Panc1 (cell line): ENCODE measurements around the gene CFAP157. TPM values are rescaled to one million over a fixed set of nuclear protein-coding genes. Genes with fewer than 3 reads are reported as not detected.

ENCODE experiments used
- ATAC-seq: fragments of 200-7000 bp; cut with Tn5 transposase; 2 replicates; pipeline ENCODE4 v1.9.1; 2020; ENCODE audit warnings: mild to moderate bottlenecking, moderate library complexity
- BruUV-seq: library from RNA; stranded (reverse); fragments of 400-500 nt; replicated peaks from 2 replicates; lab custom pipeline; 2021; lab: Mats Ljungman, UMichigan
- CTCF ChIA-PET: fragments of 300-600 bp; sonication (Branson Sonifier 250); formaldehyde crosslinking; loops from one replicate; lab custom pipeline; 2022; ENCODE audit warnings: antibody characterized with exemption; lab: Charles Lee
- POLR2A ChIA-PET: fragments of 300-600 bp; sonication (Branson Sonifier 250); formaldehyde crosslinking; loops from one replicate; lab custom pipeline; 2022; ENCODE audit warnings: antibody characterized with exemption; lab: Charles Lee
- DNase-seq: peaks from one replicate; pipeline ENCODE4 v3.0.0-alpha.2; 2010; ENCODE audit warnings: low read depth, low spot score
- H3K27ac ChIP-seq: 2 replicates; pipeline ENCODE4 v1.5.1; 2011; ENCODE audit warnings: mild to moderate bottlenecking, low read length, inconsistent platforms
- H3K27me3 ChIP-seq: fragments of 200-500 bp; sonication (Bioruptor generic); 2 replicates; pipeline ENCODE4 v1.6.0; 2014; ENCODE audit warnings: low read length, inconsistent platforms; ENCODE audit not compliant: control insufficient read depth, insufficient read depth
- H3K36me3 ChIP-seq: fragments of 200-500 bp; sonication (Bioruptor generic); 2 replicates; pipeline ENCODE4 v1.5.1; 2014; ENCODE audit warnings: inconsistent platforms, mild to moderate bottlenecking, low read length, moderate library complexity; ENCODE audit not compliant: control insufficient read depth, insufficient read depth
- H3K4me1 ChIP-seq: 2 replicates; pipeline ENCODE4 v1.5.1; 2011; ENCODE audit warnings: inconsistent platforms, mild to moderate bottlenecking, low read length, moderate library complexity; ENCODE audit not compliant: control insufficient read depth, insufficient read depth
- H3K4me3 ChIP-seq, 2 experiments: 2 replicates each; pipeline ENCODE4 v1.5.1; 2011 to 2012; ENCODE audit warnings: low read depth in 2 of 2, low read length in 2 of 2, mild to moderate bottlenecking in 2 of 2, inconsistent platforms in 1 of 2, moderate library complexity in 1 of 2
- H3K9me3 ChIP-seq: fragments of 200-500 bp; sonication (Bioruptor generic); 2 replicates; pipeline ENCODE4 v1.5.1; 2014; ENCODE audit warnings: low read depth, mild to moderate bottlenecking, inconsistent platforms, low read length, moderate library complexity; ENCODE audit not compliant: control insufficient read depth, insufficient read depth
- POLR2AphosphoS5 ChIP-seq: IDR thresholded peaks from 2 replicates; pipeline ENCODE4 v1.6.1; 2012; ENCODE audit warnings: mild to moderate bottlenecking, low read depth, low read length, moderate library complexity
- SIN3A ChIP-seq: IDR thresholded peaks from 2 replicates; pipeline ENCODE4 v1.6.1; 2012; ENCODE audit warnings: low read depth, mild to moderate bottlenecking, low read length, moderate library complexity, borderline replicate concordance; ENCODE audit not compliant: insufficient read depth
- TCF7L2 ChIP-seq: IDR thresholded peaks from 2 replicates; pipeline ENCODE4 v1.6.1; 2011; ENCODE audit warnings: mild to moderate bottlenecking, low read depth, low read length, inconsistent platforms
- in situ Hi-C: cut with HindIII; loops from 2 replicates; pipeline ENCODE4 v1.10.0; 2016; ENCODE audit warnings: low sequenced_read_pairs, low pct_unique_long_range_greater_than_20kb
- intact Hi-C: fragments of 100-400 bp; cut with micrococcal nuclease; formaldehyde crosslinking; loops from one replicate; pipeline ENCODE4 v1.10.0; 2022; ENCODE audit not compliant: unreplicated experiment
- total RNA-seq: library from RNA; stranded (reverse); gene quantifications from one replicate; pipeline ENCODE4 v1.2.1, GENCODE V29; 2021; ENCODE audit not compliant: unreplicated experiment
- TF ChIP-seq, protein P1 (sequence below): fragments of 450-650 bp; IDR thresholded peaks from 2 replicates; pipeline ENCODE4 v1.5.1; 2017; ENCODE audit warnings: mild to moderate bottlenecking
- TF ChIP-seq, protein P2 (sequence below), 2 experiments: IDR thresholded peaks; 2 replicates each; pipeline ENCODE4 v1.6.1; 2011 to 2012; ENCODE audit warnings: low read depth in 2 of 2, control low read depth in 1 of 2, low read length in 1 of 2, mild to moderate bottlenecking in 1 of 2, moderate library complexity in 1 of 2; ENCODE audit not compliant: insufficient read depth in 1 of 2

Gene CFAP157
- total RNA-seq, 1 experiment from 2014 or later = not detected

DNA sequence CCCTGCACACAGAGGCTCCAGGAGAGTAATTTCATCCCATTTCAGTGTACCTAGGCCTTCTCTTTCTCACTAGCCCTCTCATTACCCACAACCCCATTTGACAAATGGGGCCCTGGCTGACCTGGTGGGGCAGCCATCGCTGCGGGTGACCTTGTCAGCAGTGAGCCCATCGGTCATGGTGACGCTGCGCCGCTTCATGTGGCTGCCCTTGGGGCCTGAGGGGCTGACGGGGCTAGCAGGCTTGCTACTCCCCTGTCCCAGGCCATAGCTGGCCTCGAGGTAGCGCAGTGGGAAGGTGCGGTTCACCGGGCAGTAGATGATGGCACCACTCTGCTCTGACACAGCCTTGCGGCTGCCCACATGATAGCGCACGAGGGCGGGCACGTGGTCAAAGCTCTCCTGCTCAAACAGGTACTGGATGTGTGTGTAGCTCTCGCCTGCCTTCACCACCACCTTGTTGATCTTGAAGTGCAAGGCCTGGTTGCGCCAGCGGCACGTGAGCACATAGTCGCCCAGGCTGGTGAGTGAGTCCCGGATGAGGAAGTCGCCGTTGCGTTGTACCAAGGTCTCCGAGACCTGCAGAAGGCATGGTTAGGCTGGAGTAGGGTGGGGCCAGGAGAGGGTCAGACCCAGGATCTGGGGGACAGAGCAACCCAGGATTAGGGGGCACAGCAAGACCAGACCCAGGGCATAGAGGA lies 42.5 kb downstream of the CFAP157 start:
- no TSS peak for BruUV-seq
- Histone ChIP-seq H3K27me3 (no peaks in the 10 kb centered on the region), H3K4me3 (no peak overlapping the region), H3K4me1 (no peaks in the 10 kb centered on the region), H3K27ac (no peak overlapping the region), H3K9me3 (no peaks in the 10 kb centered on the region), H3K36me3 (no peaks in the 10 kb centered on the region)
- ATAC-seq (no peak), DNase-seq (no peak)
- in situ Hi-C loops (no loop called here), intact Hi-C loops (no loop called here)
- POLR2A ChIA-PET = no interaction called here
- no peak for TF ChIP-seq TCF7L2
- TF ChIP-seq, protein P1, sequence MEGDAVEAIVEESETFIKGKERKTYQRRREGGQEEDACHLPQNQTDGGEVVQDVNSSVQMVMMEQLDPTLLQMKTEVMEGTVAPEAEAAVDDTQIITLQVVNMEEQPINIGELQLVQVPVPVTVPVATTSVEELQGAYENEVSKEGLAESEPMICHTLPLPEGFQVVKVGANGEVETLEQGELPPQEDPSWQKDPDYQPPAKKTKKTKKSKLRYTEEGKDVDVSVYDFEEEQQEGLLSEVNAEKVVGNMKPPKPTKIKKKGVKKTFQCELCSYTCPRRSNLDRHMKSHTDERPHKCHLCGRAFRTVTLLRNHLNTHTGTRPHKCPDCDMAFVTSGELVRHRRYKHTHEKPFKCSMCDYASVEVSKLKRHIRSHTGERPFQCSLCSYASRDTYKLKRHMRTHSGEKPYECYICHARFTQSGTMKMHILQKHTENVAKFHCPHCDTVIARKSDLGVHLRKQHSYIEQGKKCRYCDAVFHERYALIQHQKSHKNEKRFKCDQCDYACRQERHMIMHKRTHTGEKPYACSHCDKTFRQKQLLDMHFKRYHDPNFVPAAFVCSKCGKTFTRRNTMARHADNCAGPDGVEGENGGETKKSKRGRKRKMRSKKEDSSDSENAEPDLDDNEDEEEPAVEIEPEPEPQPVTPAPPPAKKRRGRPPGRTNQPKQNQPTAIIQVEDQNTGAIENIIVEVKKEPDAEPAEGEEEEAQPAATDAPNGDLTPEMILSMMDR = no peak
- TF ChIP-seq SIN3A = no peak
- TF ChIP-seq, protein P2, sequence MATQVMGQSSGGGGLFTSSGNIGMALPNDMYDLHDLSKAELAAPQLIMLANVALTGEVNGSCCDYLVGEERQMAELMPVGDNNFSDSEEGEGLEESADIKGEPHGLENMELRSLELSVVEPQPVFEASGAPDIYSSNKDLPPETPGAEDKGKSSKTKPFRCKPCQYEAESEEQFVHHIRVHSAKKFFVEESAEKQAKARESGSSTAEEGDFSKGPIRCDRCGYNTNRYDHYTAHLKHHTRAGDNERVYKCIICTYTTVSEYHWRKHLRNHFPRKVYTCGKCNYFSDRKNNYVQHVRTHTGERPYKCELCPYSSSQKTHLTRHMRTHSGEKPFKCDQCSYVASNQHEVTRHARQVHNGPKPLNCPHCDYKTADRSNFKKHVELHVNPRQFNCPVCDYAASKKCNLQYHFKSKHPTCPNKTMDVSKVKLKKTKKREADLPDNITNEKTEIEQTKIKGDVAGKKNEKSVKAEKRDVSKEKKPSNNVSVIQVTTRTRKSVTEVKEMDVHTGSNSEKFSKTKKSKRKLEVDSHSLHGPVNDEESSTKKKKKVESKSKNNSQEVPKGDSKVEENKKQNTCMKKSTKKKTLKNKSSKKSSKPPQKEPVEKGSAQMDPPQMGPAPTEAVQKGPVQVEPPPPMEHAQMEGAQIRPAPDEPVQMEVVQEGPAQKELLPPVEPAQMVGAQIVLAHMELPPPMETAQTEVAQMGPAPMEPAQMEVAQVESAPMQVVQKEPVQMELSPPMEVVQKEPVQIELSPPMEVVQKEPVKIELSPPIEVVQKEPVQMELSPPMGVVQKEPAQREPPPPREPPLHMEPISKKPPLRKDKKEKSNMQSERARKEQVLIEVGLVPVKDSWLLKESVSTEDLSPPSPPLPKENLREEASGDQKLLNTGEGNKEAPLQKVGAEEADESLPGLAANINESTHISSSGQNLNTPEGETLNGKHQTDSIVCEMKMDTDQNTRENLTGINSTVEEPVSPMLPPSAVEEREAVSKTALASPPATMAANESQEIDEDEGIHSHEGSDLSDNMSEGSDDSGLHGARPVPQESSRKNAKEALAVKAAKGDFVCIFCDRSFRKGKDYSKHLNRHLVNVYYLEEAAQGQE (IDR thresholded peaks at IDR 0.05; ENCODE audit: insufficient read depth in 1 of 2, low read depth in 2 of 2, low read length in 1 of 2) = no peak
- no peak for TF ChIP-seq POLR2AphosphoS5
- CTCF ChIA-PET = no interaction called here

- peaks cover 2% of the 10 kb centered on the region; the same call in 1 of the 2 replicates for H3K27me3 ChIP-seq
- no peaks in the 10 kb centered on the region for H3K9me3 ChIP-seq
- H3K4me1 ChIP-seq = no peaks in the 10 kb centered on the region
- POLR2A ChIA-PET = no interaction called here
- ATAC-seq (no peak), DNase-seq (no peak)
- no peak overlapping the region for H3K4me3 ChIP-seq
- in situ Hi-C loops (no loop called here), intact Hi-C loops (no loop called here)
- TF ChIP-seq, protein P2 (IDR thresholded peaks at IDR 0.05; ENCODE audit: insufficient read depth in 1 of 2, low read depth in 2 of 2, low read length in 1 of 2) = peak; percentile 94 to 96
- no peak for TF ChIP-seq SIN3A
- no TSS peak for BruUV-seq
- CTCF ChIA-PET = no interaction called here
- no peak overlapping the region for H3K27ac ChIP-seq
- H3K36me3 ChIP-seq = no peaks in the 10 kb centered on the region
Observed at GRCh38 chr9:127751269-127752054, 44.7 kb downstream of the CFAP157 start.
